Measurements from ENCODE around the gene CDH10.

Gene CDH10

GRCh38 chr5:24589566-24589965, 55.2 kb downstream of the CDH10 start:
- TF ChIP-seq CTCF (IDR thresholded peaks at IDR 0.05; ENCODE audit: low read depth, low read length) = no peak
- H3K4me3 ChIP-seq (replicated peaks in 1 of 2; ENCODE audit: low read depth in 2 of 2, low read length in 2 of 2) = no peak overlapping the region

GRCh38 chr5:24585751-24586150, 59.0 kb downstream of the CDH10 start:
- no peak for TF ChIP-seq CTCF (IDR thresholded peaks at IDR 0.05; ENCODE audit: low read depth, low read length)

More at GRCh38 chr5:24589566-24589965, 55.2 kb downstream of the CDH10 start:
- no peak for DNase-seq (ENCODE audit: low read depth in 2 of 2)

GRCh38 chr5:24571302-24571701, 73.5 kb downstream of the CDH10 start:
- H3K4me3 ChIP-seq (replicated peaks in 1 of 2; ENCODE audit: low read depth in 2 of 2, low read length in 2 of 2) = no peak overlapping the region
- no peak for TF ChIP-seq CTCF (IDR thresholded peaks at IDR 0.05; ENCODE audit: low read depth, low read length)
- no peak for DNase-seq (ENCODE audit: low read depth in 2 of 2)

More at GRCh38 chr5:24585751-24586150, 59.0 kb downstream of the CDH10 start:
- DNase-seq (ENCODE audit: low read depth in 2 of 2) = no peak
- H3K4me3 ChIP-seq (replicated peaks in 1 of 2; ENCODE audit: low read depth in 2 of 2, low read length in 2 of 2) = no peak overlapping the region

GRCh38 chr5:24566933-24567332, 77.8 kb downstream of the CDH10 start:
- no peak for TF ChIP-seq CTCF (IDR thresholded peaks at IDR 0.05; ENCODE audit: low read depth, low read length)
- DNase-seq (ENCODE audit: low read depth in 2 of 2) = no peak
- no peak overlapping the region for H3K4me3 ChIP-seq (replicated peaks in 1 of 2; ENCODE audit: low read depth in 2 of 2, low read length in 2 of 2)

- H3K4me3 ChIP-seq (replicated peaks in 1 of 2; ENCODE audit: low read depth in 2 of 2, low read length in 2 of 2) = no peak overlapping the region
- no peak for DNase-seq (ENCODE audit: low read depth in 2 of 2)
- no peak for TF ChIP-seq CTCF (IDR thresholded peaks at IDR 0.05; ENCODE audit: low read depth, low read length)
Observed at GRCh38 chr5:24555229-24555628, 89.5 kb downstream of the CDH10 start.

- no peak overlapping the region for H3K4me3 ChIP-seq (replicated peaks in 1 of 2; ENCODE audit: low read depth in 2 of 2, low read length in 2 of 2)
- DNase-seq (ENCODE audit: low read depth in 2 of 2) = no peak
- no peak for TF ChIP-seq CTCF (IDR thresholded peaks at IDR 0.05; ENCODE audit: low read depth, low read length)
Observed at GRCh38 chr5:24547132-24547531, 97.6 kb downstream of the CDH10 start.

GRCh38 chr5:24539613-24540012, 105.2 kb downstream of the CDH10 start:
- peak in 1 of 2 donors; percentile 0 for DNase-seq (ENCODE audit: low read depth in 2 of 2)
- TF ChIP-seq CTCF (IDR thresholded peaks at IDR 0.05; ENCODE audit: low read depth, low read length) = no peak
- H3K4me3 ChIP-seq (replicated peaks in 1 of 2; ENCODE audit: low read depth in 2 of 2, low read length in 2 of 2) = no peak overlapping the region
